GM18519 (cell line): ENCODE measurements around the gene GPR39.

Source experiments
- ATAC-seq: cut with Tn5 transposase; IDR thresholded peaks from one replicate; pipeline ENCODE4 v1.9.1; 2021; ENCODE audit warnings: mild to moderate bottlenecking, moderate library complexity; ENCODE audit not compliant: unreplicated experiment, low FRiP score

GPR39 gene

GRCh38 chr2:132550946-132551345 lies 134.3 kb downstream of the GPR39 start:
- ATAC-seq, result no peak

GRCh38 chr2:132557694-132558093 lies 141.1 kb downstream of the GPR39 start:
- ATAC-seq, result no peak

GRCh38 chr2:132559326-132559725 lies 142.7 kb downstream of the GPR39 start:
- ATAC-seq, result no peak

- no peak for ATAC-seq
These were observed 143.3 kb downstream of the GPR39 start for GRCh38 chr2:132559921-132560320.

GRCh38 chr2:132560562-132560961 lies 144.0 kb downstream of the GPR39 start:
- no peak for ATAC-seq

GRCh38 chr2:132562245-132562644 lies 145.6 kb downstream of the GPR39 start:
- ATAC-seq, result no peak

GRCh38 chr2:132564065-132564464 lies 147.5 kb downstream of the GPR39 start:
- no peak for ATAC-seq

- ATAC-seq, result no peak
These were observed 149.8 kb downstream of the GPR39 start for GRCh38 chr2:132566379-132566778.

- no peak for ATAC-seq
These were observed 151.1 kb downstream of the GPR39 start for GRCh38 chr2:132567682-132568081.

GRCh38 chr2:132568656-132569055 lies 152.1 kb downstream of the GPR39 start:
- no peak for ATAC-seq

- no peak for ATAC-seq
These were observed 156.9 kb downstream of the GPR39 start for GRCh38 chr2:132573444-132574007.

- ATAC-seq, result no peak
These were observed 161.1 kb downstream of the GPR39 start for GRCh38 chr2:132577686-132578085.

- ATAC-seq, result no peak
These were observed 165.0 kb downstream of the GPR39 start for GRCh38 chr2:132581591-132581990.

GRCh38 chr2:132581991-132582738 lies 165.6 kb downstream of the GPR39 start:
- ATAC-seq, result no peak

- no peak for ATAC-seq
These were observed 167.2 kb downstream of the GPR39 start for GRCh38 chr2:132583666-132584360.

- ATAC-seq, result no peak
These were observed 168.6 kb downstream of the GPR39 start for GRCh38 chr2:132584976-132585817.

GRCh38 chr2:132586101-132586511 lies 169.5 kb downstream of the GPR39 start:
- ATAC-seq, result no peak

GRCh38 chr2:132586835-132587234 lies 170.2 kb downstream of the GPR39 start:
- no peak for ATAC-seq

- no peak for ATAC-seq
These were observed 172.0 kb downstream of the GPR39 start for GRCh38 chr2:132588576-132588975.

GRCh38 chr2:132589111-132589830 lies 172.7 kb downstream of the GPR39 start:
- no peak for ATAC-seq
